Head of caudate nucleus (tissue), 42 donors: ENCODE results near the gene C19orf73.

Experiments
- DNase-seq, 42 donors: peaks; one replicate each; pipeline versions ENCODE4 v3.0.0 to v3.0.0-alpha.2; 2020 to 2021; ENCODE audit warnings: mixed read lengths in 7 of 42
- intact Hi-C: fragments of 100-400 bp; cut with DNase I; formaldehyde crosslinking; loops from one replicate; pipeline ENCODE4 v1.15.0; 2022

C19orf73 gene

GRCh38 chr19:49150106-49150943 lies 31.4 kb upstream of the C19orf73 start:
- intact Hi-C loops = no loop called here
- DNase-seq = peak; percentile 49 to 87 (median 75)

DNA sequence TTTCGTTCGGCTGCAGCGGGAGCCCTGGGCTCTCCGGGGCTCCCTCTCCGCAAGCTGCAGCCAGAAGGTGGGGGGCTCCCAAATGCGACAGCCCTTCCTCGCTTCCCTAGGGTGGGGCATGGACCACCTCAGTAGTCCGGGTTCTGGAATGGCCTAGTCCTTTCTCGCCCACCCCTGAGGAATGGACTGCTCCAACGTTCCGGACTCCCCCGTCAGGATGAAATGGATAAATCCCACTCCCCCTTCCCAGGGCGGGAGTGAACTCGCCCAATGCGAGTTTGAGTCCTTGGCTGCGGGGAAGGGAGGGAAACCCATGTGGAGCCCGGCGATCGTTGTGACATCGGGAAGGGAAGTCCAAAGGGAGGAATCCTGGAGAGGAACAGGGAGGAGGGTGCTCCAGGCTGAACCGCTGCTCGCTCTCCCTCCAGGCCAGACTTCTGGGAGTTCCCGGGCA lies 30.7 kb upstream of the C19orf73 start:
- intact Hi-C loops = loop anchor here (5.0 kb wide), 1 partner anchor 52 kb away; no protein-coding TSS in a partner anchor
- DNase-seq = peak; percentile 23 to 80 (median 60)

DNA sequence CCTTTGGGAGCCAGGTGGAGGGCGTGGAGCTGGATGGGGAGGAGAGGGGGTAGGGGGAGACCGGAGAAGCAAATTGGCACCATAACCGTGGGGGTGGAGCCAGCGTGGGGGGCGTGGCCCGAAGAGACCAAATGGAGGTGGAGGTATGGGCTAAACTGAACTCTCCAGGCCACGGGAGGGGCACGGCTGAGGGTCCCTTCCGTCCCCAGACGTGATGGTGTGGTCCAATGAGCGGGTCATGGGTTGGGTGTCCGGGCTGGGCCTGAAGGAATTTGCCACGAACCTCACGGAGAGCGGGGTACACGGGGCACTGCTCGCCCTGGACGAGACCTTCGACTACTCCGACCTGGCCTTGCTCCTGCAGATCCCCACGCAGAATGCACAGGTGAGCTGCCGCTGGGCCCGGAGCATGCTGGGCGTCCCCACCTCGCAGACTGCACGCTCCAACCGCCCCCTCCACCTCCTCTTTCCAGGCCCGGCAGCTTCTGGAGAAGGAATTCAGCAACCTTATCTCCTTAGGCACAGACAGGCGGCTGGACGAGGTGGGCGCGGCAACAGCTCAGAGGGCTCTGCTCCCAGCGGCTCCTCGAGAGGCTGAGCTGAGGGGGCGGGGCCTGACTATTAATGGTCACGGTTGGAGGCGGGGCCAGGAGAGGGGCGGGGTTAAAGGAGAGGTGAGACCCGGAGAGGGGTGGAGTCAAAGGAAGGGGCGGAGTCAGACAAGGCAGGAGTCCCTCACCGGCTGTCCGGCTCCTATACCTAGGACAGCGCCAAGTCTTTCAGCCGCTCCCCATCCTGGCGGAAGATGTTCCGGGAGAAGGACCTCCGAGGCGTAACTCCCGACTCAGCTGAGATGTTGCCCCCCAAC lies 30.1 kb upstream of the C19orf73 start:
- intact Hi-C loops = loop anchor here (5.0 kb wide), 1 partner anchor 52 kb away; no protein-coding TSS in a partner anchor
- peak; percentile 74 to 92 (median 85) for DNase-seq

DNA sequence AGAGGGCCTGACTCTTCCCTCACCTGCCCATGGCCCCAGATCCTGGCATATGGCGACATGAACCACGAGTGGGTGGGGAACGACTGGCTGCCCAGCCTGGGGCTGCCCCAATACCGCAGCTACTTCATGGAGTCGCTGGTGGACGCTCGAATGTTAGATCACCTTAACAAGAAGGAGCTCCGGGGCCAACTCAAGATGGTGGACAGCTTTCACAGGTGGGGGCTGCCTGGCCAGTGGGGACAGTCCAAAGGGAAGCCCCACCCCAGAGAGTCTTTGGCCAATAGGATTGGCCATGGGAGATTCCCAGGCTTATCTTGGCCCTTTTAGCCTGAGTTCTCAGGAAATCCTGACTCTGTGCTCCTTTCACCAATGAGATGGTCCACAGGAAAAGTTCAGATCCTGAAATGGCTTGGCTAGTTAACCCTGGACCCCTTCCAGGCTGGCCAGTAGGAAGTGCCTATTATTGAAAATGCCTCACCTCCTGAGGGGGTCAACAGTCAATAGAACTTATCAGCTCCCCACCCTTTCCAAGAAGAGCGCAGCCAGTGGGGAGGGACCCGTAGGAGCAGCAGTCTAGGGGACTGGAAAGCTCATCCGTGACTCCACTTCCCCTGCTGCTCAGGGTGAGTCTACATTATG lies 29.2 kb upstream of the C19orf73 start:
- intact Hi-C loops = loop anchor here (5.0 kb wide), 1 partner anchor 51 kb away; no protein-coding TSS in a partner anchor
- no peak for DNase-seq

- peak in 5 of 42 donors; percentile 13 to 62 (median 25) for DNase-seq
- intact Hi-C loops = loop anchor here (5.0 kb wide), 1 partner anchor 49 kb away; no protein-coding TSS in a partner anchor
Measured at GRCh38 chr19:49146408-49146770, 27.4 kb upstream of the C19orf73 start.

- intact Hi-C loops = loop anchor here (5.0 kb wide), 1 partner anchor 48 kb away; no protein-coding TSS in a partner anchor
- peak; percentile 55 to 93 (median 81) for DNase-seq
Measured at GRCh38 chr19:49145573-49146407, 26.8 kb upstream of the C19orf73 start.

DNA sequence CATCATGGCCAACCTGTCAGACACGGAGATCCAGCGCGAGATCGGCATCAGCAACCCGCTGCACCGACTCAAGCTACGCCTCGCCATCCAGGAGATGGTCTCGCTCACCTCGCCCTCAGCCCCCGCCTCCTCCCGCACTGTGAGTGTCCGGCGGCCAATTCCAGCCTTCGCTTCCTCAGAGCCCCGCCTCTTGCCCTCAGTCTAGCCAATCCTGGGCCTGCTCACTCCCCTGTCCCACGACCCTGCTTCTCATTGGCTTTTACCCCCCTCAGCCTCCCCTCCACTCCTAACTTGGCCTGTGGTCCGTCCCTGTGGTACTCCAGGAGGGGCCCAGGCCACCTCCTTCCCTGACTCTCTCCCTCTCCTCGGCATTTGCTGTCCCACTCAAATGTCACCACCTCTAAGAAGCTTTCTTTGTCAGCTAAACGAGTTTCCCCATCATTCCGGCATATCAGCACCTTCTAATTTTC lies 24.0 kb upstream of the C19orf73 start:
- intact Hi-C loops = no loop called here
- DNase-seq = peak; percentile 73 to 95 (median 88)

DNA sequence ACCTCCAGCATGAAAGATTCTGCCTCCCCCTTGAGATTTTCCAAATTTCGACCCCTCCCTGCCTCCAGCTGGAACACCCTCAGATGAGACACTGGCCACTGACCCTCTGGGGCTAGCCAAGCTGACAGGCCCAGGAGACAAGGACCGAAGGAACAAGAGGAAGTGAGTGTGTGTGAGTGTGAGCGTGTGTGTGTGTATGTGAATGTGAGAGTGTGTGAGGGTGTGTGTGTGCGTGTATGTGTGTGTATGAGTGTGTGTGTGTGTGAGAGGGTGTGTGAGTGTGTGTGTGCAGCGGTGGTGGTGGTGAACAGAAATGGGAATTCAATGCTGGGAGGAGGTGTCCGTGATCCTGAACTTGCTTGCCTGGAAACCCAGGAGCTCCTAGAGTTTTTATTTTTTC lies 22.4 kb upstream of the C19orf73 start:
- no peak for DNase-seq
- intact Hi-C loops = no loop called here

DNA sequence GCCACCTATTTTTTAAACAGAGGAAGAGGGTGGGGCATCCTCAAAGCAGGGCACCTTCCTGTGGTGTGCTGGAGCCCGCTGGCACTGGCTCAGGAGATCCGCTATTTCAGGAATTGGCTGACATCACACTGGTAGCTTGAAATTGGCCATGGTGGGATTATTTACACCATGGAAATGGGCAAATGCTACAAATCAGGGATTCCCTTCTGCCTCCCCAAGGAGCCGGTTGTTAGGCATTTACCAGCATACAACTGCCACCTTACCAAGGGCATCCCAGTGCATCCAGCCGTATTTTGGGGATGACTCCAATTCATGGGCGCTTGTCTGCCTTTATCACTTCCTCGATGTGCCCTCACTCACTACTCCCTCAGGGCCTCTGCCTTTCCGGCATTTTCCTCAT lies 22.0 kb upstream of the C19orf73 start:
- intact Hi-C loops = no loop called here
- DNase-seq = no peak

DNA sequence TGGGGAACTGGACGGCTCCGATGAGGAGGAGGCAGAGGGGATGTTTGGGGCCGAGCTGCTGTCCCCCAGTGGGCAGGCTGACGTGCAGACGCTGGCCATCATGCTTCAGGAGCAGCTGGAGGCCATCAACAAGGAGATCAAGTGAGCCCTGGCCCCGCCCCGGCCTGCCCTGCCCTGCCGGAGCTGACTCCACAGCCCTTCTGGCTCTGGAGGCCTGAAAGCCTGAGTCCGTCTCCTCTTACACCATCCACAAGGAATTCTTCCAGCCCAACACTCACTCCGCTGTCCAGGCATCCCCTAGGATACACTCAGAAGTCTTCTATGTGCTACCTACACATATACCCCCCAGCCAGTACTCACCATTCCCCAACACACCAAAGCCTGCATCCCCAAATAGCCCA lies 17.8 kb upstream of the C19orf73 start:
- intact Hi-C loops = no loop called here
- no peak for DNase-seq

DNA sequence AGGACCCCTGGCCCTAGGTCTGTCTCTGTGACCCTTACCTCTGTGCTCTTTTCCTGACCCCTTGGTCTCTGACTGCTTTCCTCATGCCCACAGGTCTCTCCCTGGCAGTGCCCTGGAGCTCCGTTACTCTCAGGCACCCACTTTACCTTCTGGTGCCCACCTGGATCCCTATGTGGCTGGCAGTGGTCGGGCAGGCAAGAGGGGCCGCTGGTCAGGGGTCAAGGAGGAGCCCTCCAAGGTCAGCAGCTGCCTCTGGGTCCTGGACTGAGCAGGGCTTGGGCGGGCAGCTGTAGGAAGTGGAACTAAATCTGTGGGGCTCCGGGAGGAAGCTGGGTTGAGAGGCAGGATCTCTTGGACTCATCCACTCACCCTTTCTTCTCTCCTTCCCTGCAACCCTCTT lies 16.7 kb upstream of the C19orf73 start:
- intact Hi-C loops = no loop called here
- no peak for DNase-seq

DNA sequence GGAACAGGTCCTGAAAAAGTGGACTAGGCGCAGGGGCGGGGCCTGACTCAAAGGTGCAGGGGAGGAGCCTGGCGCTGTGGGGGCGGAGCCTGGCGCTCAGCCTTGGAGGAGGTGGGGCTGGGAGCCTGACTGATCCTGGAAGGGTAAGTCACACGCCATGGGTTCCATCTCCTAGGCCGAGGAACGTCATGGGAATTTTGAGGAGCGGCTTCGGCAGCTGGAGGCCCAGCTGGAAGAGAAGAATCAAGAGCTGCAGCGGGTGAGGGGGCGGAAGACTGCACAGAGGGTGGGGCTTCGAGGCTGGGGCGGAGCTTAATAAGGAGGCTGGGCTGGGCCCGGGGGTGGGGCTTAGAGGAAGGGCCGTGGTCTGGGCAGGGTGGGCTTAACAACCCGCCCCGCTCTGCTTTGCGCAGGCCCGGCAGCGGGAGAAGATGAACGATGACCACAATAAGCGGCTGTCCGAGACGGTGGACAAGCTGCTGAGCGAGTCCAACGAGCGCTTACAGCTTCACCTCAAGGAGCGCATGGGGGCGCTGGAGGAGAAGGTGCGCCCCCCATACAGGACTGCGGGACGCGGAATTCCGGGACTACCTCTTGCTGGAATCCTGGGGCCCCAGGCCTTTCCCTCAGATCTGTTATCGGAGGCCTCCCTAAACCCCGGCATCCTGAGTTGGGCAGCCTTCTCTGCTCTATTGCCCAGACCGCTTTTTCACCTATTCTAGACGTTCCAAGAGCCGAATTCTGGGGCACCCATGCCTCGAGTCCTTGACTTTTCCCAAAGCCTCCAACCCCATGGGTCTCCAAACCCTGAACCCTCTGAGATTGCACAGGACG lies 14.9 kb upstream of the C19orf73 start:
- peak in 10 of 42 donors; percentile 25 to 64 (median 42) for DNase-seq
- intact Hi-C loops = no loop called here

GRCh38 chr19:49132974-49133609 lies 14.1 kb upstream of the C19orf73 start:
- peak in 1 of 42 donors; percentile 36 for DNase-seq
- intact Hi-C loops = no loop called here

DNA sequence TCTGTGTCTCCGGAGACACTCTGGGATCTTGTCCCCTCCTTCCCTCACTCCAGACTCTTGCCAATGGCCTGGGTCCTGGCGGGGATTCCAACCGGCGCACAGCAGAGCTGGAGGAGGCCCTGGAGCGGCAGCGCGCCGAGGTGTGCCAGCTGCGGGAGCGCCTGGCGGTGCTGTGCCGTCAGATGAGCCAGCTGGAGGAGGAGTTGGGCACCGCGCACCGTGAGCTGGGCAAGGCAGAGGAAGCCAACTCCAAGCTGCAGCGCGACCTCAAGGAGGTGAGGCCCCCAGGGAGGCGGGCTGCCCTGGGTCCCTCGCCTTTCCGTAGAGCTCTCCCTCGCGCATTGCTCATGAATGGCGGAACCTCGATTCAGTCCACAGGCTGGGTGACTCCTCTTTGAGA lies 11.4 kb upstream of the C19orf73 start:
- no peak for DNase-seq
- intact Hi-C loops = no loop called here

GRCh38 chr19:49129238-49129583 lies 10.3 kb upstream of the C19orf73 start:
- intact Hi-C loops = no loop called here
- DNase-seq = no peak

- DNase-seq = no peak
- intact Hi-C loops = no loop called here
Measured at GRCh38 chr19:49128545-49129237, 9.7 kb upstream of the C19orf73 start.
